A375 (cell line): ENCODE measurements around the gene NFKBIZ. TPM values are rescaled to one million over a fixed set of nuclear protein-coding genes. Genes with fewer than 3 reads are reported as not detected.

Experiments used
- total RNA-seq: library from RNA; depleted of rRNA; stranded (reverse); fragments of >200 nt; shearing (Covaris generic); gene quantifications from 2 replicates; pipeline ENCODE4 v1.2.3, GENCODE V29; 2014; rRNA removed

The NFKBIZ gene, protein sequence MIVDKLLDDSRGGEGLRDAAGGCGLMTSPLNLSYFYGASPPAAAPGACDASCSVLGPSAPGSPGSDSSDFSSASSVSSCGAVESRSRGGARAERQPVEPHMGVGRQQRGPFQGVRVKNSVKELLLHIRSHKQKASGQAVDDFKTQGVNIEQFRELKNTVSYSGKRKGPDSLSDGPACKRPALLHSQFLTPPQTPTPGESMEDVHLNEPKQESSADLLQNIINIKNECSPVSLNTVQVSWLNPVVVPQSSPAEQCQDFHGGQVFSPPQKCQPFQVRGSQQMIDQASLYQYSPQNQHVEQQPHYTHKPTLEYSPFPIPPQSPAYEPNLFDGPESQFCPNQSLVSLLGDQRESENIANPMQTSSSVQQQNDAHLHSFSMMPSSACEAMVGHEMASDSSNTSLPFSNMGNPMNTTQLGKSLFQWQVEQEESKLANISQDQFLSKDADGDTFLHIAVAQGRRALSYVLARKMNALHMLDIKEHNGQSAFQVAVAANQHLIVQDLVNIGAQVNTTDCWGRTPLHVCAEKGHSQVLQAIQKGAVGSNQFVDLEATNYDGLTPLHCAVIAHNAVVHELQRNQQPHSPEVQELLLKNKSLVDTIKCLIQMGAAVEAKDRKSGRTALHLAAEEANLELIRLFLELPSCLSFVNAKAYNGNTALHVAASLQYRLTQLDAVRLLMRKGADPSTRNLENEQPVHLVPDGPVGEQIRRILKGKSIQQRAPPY
- total RNA-seq = 52.5 and 54.5 TPM in 2 replicates

DNA sequence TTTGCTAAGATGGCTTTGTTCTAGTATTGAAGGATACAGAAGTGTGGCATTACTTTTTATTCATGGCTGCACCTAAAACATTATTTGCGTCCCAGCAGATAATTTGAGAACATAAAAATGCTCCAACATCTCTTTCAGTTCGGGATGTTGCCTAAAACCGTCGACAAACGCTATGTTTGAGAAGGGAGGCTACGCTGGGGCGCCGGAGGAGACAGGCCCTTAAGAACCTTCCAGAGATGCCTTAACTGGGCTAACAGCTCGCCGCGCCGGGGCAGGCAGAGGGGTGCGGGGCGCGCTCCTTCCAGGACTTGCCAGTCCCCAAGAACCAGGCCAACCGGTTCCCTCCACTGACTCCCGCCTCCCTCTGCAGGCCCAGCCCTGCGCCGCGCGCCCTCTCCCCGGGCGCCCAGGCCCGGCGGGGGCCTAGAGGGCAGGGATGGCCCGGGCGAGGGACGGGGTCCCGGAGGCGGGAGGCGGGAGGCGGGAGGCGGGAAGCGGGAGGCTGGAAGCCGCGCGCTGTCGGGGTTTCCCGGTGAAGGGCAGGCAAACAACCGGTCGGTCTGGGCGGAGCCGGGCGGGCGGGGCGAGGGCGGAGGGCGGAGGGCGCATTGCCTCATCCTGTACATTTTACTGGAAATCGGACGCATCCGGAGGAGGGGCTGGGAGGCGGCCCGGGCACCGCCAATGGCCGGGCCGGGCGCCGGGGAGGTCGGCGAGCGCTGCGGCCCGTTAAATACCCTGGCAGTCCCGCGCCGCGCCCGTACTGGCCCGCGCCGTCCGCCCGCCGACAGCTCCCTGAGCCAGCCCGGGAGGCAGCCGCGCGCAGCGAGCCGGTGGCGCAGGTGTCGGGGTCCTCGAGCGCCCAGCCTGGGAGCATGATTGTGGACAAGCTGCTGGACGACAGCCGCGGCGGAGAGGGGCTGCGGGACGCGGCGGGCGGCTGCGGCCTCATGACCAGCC is at the start of gene NFKBIZ:
Gene NFKBIZ (plus strand): TSS at position 761 of the 960 bp plus-strand sequence. CDS start 115 bp downstream, at position 876.

Other genes starting within 250 kb of the NFKBIZ start
- 18.0 and 20.9 TPM in 2 replicates for gene ZBTB11, start 172.4 kb upstream of the NFKBIZ start, total RNA-seq
- 4,417 and 4,751 TPM in 2 replicates for gene RPL24, start 162.8 kb upstream of the NFKBIZ start, total RNA-seq
- 11.7 and 15.3 TPM in 2 replicates for gene CEP97, start 124.9 kb upstream of the NFKBIZ start, total RNA-seq
- gene NXPE3, start 70.3 kb upstream of the NFKBIZ start, total RNA-seq = 5.7 and 7.5 TPM in 2 replicates